ENCODE measurements around the gene GCK. TPM values are rescaled to one million over a fixed set of nuclear protein-coding genes. Genes with fewer than 3 reads are reported as not detected.

GCK gene
- total RNA-seq, 1 experiment from 2014 or later: not detected

GRCh38 chr7:44220358-44221112, 31.3 kb upstream of the GCK start:
- no peaks in the 10 kb centered on the region for H3K4me1 ChIP-seq
- H3K27me3 ChIP-seq (replicated peaks; ENCODE audit: control insufficient read depth, insufficient read depth, low read length): no peaks in the 10 kb centered on the region
- H3K36me3 ChIP-seq (ENCODE audit: control insufficient read depth, insufficient read depth, low read length): no peaks in the 10 kb centered on the region
- no peaks in the 10 kb centered on the region for H3K9me3 Mint-ChIP-seq (ENCODE audit: unreplicated experiment)
- no peak overlapping the region for H3K4me3 Mint-ChIP-seq (ENCODE audit: unreplicated experiment)
- no TSS peak for BruUV-seq (replicated peaks)
- no peak overlapping the region for H3K27ac Mint-ChIP-seq (ENCODE audit: unreplicated experiment)
- H3K4me1 Mint-ChIP-seq (ENCODE audit: low read depth, unreplicated experiment): no peaks in the 10 kb centered on the region
- H3K4me3 ChIP-seq (ENCODE audit: low read depth, low read length): no peak overlapping the region
- no peaks in the 10 kb centered on the region for H3K36me3 Mint-ChIP-seq (ENCODE audit: insufficient read depth, unreplicated experiment)
- peaks cover 6% of the 10 kb centered on the region for H3K27me3 Mint-ChIP-seq (ENCODE audit: insufficient read depth, unreplicated experiment)
- POLR2A ChIA-PET: no interaction called here
- intact Hi-C loops (cut with micrococcal nuclease; ENCODE audit: unreplicated experiment): no loop called here
- CTCF ChIA-PET: interaction anchor here (0.6 kb wide), 2 partner anchors 342 to 974 kb away, joined by 3 to 4 read pairs; no protein-coding TSS in a partner anchor
- H3K9me3 ChIP-seq: no peaks in the 10 kb centered on the region
- DNase-seq: no peak
- TF ChIP-seq CTCF (IDR thresholded peaks at IDR 0.05; ENCODE audit: insufficient read depth in 1 of 2, low read depth in 1 of 2, low read length in 1 of 2, severe bottlenecking in 1 of 2, unreplicated experiment in 1 of 2): no peak

GRCh38 chr7:44220046-44220357, 30.8 kb upstream of the GCK start:
- POLR2A ChIA-PET: no interaction called here
- H3K9me3 ChIP-seq: no peaks in the 10 kb centered on the region
- no peaks in the 10 kb centered on the region for H3K36me3 ChIP-seq (ENCODE audit: control insufficient read depth, insufficient read depth, low read length)
- Mint-ChIP-seq H3K27me3 (ENCODE audit: insufficient read depth, unreplicated experiment) (peaks cover 5% of the 10 kb centered on the region), H3K4me3 (ENCODE audit: unreplicated experiment) (no peak overlapping the region), H3K4me1 (ENCODE audit: low read depth, unreplicated experiment) (no peaks in the 10 kb centered on the region), H3K27ac (ENCODE audit: unreplicated experiment) (no peak overlapping the region), H3K9me3 (ENCODE audit: unreplicated experiment) (no peaks in the 10 kb centered on the region), H3K36me3 (ENCODE audit: insufficient read depth, unreplicated experiment) (no peaks in the 10 kb centered on the region)
- H3K4me1 ChIP-seq: no peaks in the 10 kb centered on the region
- intact Hi-C loops (cut with micrococcal nuclease; ENCODE audit: unreplicated experiment): no loop called here
- no peak for TF ChIP-seq CTCF (IDR thresholded peaks at IDR 0.05; ENCODE audit: insufficient read depth in 1 of 2, low read depth in 1 of 2, low read length in 1 of 2, severe bottlenecking in 1 of 2, unreplicated experiment in 1 of 2)
- H3K27me3 ChIP-seq (replicated peaks; ENCODE audit: control insufficient read depth, insufficient read depth, low read length): no peaks in the 10 kb centered on the region
- no TSS peak for BruUV-seq (replicated peaks)
- CTCF ChIA-PET: no interaction called here
- no peak for DNase-seq
- no peak overlapping the region for H3K4me3 ChIP-seq (ENCODE audit: low read depth, low read length)

- ChIA-PET POLR2A (interaction anchor here (0.7 kb wide), 1 partner anchor 28 kb away, joined by 9 read pairs; no protein-coding TSS in a partner anchor), CTCF (no interaction called here)
These were observed 30.3 kb upstream of the GCK start for GRCh38 chr7:44219371-44220045.

More at GRCh38 chr7:44219371-44220045, 30.3 kb upstream of the GCK start:
- Histone ChIP-seq H3K9me3 (no peaks in the 10 kb centered on the region), H3K27me3 (replicated peaks; ENCODE audit: control insufficient read depth, insufficient read depth, low read length) (no peaks in the 10 kb centered on the region), H3K4me1 (no peaks in the 10 kb centered on the region), H3K4me3 (ENCODE audit: low read depth, low read length) (no peak overlapping the region), H3K36me3 (ENCODE audit: control insufficient read depth, insufficient read depth, low read length) (no peaks in the 10 kb centered on the region; the same call in 1 of the 2 replicates)
- Mint-ChIP-seq H3K4me1 (ENCODE audit: low read depth, unreplicated experiment) (no peaks in the 10 kb centered on the region), H3K9me3 (ENCODE audit: unreplicated experiment) (no peaks in the 10 kb centered on the region), H3K27ac (ENCODE audit: unreplicated experiment) (no peak overlapping the region), H3K27me3 (ENCODE audit: insufficient read depth, unreplicated experiment) (peaks cover 5% of the 10 kb centered on the region), H3K4me3 (ENCODE audit: unreplicated experiment) (no peak overlapping the region), H3K36me3 (ENCODE audit: insufficient read depth, unreplicated experiment) (peaks cover 3% of the 10 kb centered on the region)
- TF ChIP-seq CTCF (IDR thresholded peaks at IDR 0.05; ENCODE audit: insufficient read depth in 1 of 2, low read depth in 1 of 2, low read length in 1 of 2, severe bottlenecking in 1 of 2, unreplicated experiment in 1 of 2): no peak
- DNase-seq: no peak
- BruUV-seq (replicated peaks): no TSS peak
- intact Hi-C loops (cut with micrococcal nuclease; ENCODE audit: unreplicated experiment): no loop called here
